ENCODE data around the gene DLL3.

- no peak for TF ChIP-seq POLR2A (IDR thresholded peaks at IDR 0.05; ENCODE audit: low read length)
- no peak for TF ChIP-seq GATA1 (IDR thresholded peaks at IDR 0.05; ENCODE audit: low read depth, low read length)
These were observed 57.1 kb downstream of the DLL3 start for GRCh38 chr19:39555883-39556282.

All from erythroblast (primary cell).